H4 (cell line): ENCODE measurements around the gene CST11. TPM values are rescaled to one million over a fixed set of nuclear protein-coding genes. Genes with fewer than 3 reads are reported as not detected.
"Not testable (repeated sequence)": the region's sequence is repeated elsewhere in the genome, so short reads cannot be mapped to it uniquely, and the experiment has no call there.

ENCODE experiments used
- DNase-seq: peaks from one replicate; pipeline ENCODE4 v3.0.0-alpha.2; 2015; ENCODE audit warnings: low spot score
- total RNA-seq: library from RNA; depleted of rRNA; stranded (reverse); fragments of >200 nt; shearing (Covaris generic); gene quantifications from 2 replicates; pipeline ENCODE4 v1.2.3, GENCODE V29; 2014; rRNA removed

Gene CST11, protein sequence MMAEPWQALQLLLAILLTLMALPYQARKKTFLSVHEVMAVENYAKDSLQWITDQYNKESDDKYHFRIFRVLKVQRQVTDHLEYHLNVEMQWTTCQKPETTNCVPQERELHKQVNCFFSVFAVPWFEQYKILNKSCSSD
- total RNA-seq = not detected in 2 replicates

DNA sequence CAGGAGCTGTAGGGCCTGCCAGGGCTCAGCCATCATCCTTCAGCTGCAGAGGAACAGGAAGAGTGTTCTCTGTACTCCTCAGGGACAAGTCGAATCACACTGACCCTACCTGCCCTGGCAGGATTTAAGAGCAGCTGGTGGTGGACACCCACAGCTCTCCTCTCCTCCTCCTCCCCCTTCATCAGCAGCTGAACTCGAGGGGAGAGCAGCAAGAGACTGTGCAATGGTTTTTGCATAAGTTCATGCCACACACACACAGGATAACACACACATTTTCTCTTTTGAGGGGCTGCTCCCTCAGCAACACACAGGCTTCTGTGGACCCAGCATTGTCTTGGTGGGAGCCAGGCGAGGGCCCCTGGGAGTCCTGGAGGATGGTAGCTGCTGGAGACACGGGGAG lies at the start of gene CST11:
Gene CST11, minus strand, starts transcription at position 101 of the 400 bp plus-strand sequence. Its CDS starts 65 bp downstream, at position 36.
- no peak for DNase-seq

DNA sequence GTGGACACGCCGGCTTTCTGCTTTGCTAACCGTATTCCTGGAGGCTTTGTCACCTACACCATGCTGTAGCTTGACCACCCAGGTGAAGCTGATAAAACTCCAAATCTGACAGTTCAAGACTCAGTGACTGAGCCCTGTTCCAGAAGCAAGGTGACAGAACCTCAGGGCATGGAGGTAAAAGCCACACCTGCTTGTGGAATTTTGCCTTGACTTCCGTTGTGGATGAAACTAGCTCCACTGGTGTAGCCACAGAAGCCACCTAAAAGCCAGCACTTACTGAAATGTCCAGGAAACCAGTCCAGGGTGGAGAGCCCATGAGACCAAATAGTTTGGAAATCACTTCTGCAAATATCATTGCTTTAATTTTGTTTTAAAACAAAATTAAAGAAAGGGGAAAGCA lies 49.2 kb upstream of the CST11 start:
- DNase-seq = no peak

DNA sequence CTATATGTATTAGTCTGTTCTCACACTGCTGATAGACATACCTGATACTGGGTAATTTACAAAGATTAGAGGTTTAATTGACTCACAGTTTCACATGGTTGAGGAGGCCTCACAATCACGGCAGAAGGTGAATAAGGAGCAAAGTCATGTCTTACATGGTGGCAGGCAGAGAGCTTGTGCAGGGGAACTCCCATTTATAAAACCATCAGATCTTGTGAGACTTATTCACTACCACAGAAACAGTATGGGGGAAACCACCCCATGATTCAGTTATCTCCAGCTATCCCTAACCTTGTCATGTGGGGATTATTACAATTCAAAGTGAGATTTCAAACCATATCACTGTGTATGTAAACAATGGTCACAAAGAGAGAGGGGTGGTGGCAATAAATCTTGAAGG lies 44.9 kb upstream of the CST11 start:
- DNase-seq = no peak

DNA sequence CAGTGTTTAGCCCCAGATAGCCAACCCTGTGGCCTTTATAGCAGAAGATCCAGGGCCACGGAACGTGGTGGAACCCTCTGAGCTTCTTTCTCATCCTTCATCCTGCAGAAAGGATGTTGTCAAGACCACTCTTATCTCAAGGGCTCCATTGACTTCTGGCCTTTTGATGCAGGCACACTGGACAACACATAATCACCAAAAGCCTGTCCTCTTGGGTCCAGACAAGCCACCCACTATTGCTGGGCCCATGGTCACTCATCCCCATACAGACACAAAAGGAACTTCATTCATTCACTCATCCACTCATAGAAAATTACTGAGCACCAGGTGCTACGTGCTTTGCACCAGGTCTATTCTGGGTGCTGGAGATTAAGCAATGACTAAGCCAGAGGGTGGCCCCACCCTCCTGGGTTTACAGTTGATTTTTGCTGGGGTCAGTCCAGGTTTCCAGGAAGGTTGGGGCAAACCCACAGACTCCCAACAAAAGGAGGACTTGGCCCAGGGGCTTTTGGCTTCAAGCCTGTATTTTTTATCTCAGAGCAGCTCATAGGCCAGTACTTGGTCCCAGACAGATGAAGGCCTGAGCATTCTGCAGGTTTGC lies 40.6 kb upstream of the CST11 start:
- DNase-seq = no peak

DNA sequence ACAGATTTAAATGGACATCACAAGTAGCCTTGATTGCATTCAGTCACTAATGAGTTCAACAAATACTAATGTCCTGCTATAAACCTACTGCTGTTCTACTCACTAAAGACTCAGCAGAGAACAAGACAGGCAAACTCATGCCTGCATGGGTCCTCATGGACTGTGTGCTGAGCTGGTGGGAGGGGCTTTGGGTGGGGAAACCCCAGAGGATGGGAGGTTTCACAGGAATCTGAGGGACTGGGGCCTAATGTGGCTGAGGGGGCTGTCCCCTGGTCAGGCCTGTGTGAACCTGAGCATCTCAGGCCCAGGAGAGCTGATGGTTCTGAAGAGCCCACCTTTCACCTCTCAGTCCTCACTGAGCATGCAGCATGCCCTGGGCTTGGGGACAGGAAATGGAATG lies 39.6 kb upstream of the CST11 start:
- no peak for DNase-seq

DNA sequence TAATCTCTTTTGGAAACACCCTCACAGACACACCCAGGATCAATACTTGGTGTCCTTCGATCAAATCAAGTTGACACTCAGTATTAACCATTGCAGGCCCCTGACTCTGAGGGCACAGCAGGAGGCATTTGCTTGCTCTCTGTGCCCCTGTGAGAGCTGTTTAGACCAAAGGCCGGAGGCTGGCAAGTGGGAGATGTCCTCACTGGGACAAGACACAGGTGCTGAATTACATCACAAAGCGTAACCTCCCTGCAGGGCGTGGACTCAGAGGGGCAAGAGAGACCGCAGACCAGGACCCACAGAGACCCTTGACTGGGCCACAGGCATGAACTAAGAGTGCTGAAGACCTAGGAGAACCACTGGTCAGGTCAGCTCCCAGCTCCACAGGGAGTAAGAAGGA lies 38.1 kb upstream of the CST11 start, which contains the start of gene CST8:
Gene CST8, plus strand, starts transcription at position 301 of the 400 bp plus-strand sequence. CDS start 551 bp downstream, outside the sequence.
- DNase-seq = no peak

DNA sequence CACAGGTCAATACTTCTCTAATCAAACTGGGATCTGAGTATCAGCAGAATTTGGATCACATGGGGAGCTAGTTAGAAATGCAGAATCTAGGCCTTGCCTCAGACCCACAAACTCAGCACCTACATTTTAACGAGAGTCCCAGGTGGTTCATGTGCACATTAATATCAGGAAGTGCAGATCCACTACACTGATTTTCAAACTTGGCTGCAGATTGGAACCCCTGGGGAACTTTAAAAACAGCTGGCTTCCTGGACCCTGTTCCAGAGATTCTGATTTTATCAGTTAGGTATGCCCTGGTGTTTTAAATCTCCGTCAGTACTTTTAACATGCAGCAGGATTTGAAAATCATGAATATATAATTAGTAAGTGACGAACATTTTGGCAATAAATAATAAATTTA lies 36.3 kb upstream of the CST11 start:
- DNase-seq = no peak

DNA sequence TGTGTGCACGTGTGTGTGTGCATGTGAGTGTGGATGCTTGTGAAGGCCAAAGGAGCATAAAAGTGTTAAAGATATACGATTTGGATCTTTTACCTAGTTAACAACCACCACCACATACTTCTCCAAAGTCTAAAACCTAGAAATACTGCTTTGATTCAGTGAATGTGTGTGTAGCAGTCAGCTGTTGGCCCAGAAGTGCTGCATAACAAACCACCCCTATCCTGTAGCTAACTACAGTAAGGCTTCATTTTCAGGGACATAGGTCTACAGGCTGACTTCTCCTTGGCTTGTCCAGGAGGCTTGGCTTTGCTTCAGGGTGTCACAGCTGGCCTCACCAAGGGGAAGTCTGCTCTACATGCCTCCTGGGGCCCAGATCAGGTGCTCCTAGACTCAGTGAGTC lies 35.8 kb upstream of the CST11 start:
- DNase-seq = no peak

DNA sequence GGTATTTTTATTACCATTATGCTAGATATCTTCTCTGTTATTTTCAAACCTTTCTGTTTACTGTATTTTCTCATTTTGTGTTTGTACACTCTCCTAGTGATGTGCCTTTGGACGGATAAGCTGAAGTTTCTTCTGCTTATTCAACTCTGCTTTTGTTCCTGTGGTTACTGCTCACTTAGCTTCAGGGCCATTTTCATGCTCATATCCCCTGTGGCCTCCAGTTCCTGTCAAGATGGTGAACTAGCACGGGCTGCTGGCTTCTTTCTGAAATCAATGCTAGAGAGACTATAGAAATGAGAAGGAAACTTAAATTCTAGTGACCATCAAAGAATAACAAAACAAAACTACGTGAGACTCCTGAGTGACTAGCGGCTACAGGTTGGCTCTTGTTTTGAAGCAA lies 31.4 kb upstream of the CST11 start:
- DNase-seq = no peak

DNA sequence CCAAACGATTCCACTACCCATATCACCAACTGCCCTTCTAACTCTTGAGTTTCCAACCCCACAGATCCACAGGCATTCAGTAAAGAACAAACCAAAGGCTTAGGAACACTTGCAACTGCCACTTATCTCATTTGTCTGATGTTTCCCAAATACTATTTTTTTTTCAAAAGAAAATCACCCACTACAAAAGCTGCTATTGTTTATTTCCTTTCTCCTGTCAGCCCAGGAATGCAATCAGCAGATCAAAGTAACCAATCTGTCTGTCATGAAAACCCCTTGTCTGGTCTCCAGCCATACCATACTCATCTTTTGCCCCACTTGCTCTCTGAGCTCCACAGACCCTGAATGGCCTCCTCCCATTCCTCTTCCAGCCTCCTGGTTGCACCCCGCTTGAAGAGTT lies 29.5 kb upstream of the CST11 start:
- DNase-seq = no peak

DNA sequence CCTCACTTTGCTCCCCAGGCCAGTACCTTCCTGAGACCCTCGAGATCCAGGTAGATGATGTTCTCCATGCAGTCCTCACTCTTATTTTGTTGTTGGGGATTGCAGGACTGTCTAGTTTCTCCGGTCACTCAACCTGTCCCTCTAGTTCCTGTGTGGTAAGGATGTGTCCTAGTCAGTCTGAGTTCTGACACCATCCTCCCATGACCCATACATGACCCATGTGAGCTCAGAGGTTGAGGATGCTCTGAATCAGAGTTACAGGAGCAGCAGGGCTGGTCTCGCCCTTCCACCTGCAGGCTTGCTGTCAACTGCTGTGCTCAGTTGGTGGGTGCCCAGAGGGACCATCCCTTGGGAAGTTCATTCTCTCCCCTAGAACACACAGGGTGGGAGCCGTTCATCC lies 26.4 kb upstream of the CST11 start:
- no peak for DNase-seq

DNA sequence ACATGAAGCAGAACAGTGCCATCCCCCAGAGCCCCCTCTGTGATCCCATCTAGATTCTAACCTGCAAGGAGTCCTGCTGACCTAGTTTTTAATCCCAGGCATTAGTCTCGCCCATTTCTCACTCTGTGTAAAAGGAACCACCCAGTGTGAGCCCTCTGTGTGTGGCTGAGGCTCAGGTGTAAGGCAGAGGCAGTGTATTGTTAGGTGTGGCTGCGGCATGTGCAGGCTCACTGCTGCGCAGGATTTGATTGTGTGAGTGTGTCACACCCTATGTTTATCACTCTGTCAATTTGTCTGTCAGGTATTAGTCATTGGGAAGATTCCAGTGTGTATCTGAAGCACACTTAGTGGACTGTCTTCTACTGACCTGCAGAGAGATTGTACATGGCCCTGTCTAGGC lies 24.5 kb upstream of the CST11 start:
- DNase-seq = no peak

DNA sequence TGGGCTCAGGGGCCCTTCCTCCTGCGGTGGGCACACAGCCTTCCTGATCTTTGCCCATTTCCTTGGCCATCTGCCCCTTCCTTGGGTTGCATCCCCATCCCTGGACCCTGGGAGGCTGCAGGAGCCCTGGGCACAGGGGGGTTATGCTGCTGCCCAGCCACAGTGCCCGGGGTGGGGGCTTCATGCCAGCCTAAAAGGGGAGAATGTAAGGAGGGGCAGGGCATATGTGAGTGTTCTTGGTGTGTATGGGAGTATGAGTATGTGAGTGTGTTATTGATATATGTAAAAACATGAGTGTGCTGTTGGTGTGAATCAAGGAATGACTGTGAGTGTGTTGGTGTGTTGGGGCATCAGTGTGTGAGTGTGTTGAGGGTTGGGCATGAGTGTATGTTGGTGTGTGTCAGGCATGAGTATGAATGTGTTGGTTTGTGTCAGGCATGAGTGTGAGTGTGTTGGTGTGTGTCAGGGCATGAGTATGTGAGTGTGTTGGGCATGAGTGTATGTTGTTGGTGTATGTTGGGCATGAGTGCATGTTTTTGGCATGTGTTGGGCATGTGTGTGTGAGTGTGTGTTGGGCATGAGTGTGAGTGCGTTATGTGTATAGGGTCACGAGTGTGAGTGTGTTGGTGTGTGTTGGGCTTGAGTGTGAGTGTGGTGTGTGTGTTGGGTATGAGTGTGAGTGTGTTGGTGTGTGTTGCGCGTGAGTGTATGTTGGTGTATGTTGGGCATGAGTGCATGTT lies 23.5 kb upstream of the CST11 start:
- DNase-seq = no peak

DNA sequence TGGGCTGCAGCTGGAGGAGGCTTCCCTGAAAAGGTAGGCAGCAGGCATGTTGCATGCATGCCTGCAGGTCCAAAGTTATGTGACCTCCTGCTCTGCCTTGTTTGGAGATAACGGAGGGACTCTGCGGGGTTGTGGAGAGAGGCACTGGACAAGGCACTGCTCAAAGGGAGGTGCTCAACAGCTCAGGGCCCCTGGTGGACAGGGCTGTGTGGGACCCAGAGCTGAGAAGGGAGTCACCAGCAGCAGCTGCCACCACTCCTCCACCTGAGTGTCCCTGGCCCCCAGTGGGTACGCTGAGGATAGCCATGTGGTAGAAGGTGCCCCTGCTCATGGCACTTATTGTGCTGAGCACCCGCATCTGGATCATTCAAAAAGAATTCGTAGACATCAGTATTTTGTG lies 22.7 kb upstream of the CST11 start:
- no peak for DNase-seq

DNA sequence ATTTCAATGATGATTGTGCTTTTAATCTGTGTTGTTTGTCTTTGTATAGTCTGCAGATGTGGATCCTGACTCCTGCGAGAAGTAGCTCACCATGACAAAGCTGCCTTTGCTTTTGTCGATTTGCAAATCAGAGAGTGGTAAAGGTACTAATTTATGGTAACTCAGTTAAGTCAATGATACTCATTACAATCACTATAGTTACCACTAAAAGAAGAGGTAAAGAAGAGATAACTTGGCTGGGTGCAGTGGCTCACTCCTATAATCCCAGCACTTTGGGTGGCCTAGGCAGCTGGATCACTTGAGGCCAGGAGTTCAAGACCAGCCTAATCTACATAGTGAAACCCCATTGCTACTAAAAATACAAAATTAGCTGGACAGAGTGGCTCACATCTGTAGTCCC lies 20.6 kb upstream of the CST11 start:
- not testable (repeated sequence) for DNase-seq

DNA sequence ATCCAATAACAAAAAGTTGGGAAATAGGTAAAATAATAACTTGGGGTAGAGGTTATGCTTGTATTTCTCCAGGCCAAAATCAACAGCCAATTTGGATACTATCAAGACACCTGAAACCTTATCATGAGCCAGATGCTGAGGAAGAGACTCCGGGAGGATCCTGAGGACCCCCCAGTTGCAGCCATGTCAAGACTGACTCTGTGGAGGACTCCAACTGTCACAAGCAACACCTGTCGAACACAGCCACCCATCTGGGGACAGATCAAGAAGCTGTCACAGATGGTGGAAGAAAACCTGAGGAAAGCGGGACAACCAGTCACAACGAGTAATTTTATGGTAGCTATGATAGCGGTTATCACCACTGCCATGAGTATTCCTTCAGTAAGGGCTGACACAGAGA lies 19.6 kb upstream of the CST11 start:
- not testable (repeated sequence) for DNase-seq

DNA sequence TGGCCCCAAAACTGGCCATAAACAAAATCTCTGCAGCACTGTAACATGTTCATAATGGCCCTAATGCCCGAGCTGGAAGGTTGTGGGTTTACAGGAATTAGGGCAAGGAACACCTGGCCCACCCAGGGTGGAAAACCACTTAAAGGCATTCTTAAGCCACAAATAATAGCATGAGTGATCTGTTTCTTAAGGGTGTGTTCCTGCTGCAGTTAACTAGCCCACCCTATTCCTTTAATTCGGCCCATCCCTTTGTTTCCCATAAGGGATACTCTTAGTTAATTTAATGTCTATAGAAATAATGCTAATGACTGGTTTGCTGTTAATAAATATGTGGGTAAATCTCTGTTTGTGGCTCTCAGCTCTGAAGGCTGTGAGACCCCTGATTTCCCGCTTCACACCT lies 14.3 kb upstream of the CST11 start:
- DNase-seq = not testable (repeated sequence)

DNA sequence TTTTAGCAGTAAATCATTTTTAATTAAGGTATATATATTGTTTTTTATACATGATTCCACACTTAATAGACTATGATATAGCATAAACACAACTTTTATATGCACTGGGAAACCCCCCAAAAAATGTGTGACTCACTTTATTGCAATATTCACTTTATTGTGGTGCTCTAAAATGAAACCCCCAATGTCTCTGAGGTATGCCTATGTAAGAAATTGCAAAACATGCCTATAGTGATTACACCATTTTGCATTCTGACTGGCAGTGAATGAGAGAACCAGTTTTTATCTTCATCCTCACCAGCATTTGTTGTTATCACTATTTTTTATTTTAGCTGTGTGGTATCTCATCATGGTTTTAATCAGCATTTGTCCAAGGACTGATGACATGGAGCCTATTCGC lies 8.5 kb upstream of the CST11 start:
- DNase-seq = no peak

DNA sequence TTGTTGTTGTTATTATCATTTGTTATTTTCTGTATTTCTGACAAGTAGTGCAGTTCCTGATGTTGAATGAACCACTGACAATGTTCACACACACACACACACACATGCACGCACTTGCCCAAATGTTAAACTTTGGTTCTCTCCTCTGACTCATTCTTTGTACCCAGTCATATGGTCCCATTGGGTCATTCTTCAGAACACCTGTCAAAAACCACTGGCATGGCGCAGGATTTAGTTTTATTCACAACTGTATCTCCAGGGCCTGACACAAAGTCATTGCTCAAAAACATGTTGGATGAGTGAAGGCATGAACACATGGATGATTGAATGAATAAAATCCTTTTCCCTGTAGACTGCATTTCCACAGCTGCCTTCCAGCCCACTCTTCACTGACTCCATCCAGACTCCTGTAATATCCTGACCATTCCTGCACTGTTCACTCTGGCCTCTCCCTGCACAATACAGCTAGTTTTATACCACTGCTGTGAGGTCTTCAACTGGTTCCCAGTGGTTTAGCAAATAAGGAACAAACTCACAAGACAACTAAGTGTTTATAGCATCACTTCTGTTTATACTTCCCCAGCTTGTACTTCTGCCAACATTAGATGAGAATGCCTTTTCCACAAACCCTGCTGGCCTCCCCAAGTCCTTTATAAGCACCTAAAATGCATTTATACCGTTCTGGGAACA lies 6.9 kb upstream of the CST11 start:
- DNase-seq = no peak

DNA sequence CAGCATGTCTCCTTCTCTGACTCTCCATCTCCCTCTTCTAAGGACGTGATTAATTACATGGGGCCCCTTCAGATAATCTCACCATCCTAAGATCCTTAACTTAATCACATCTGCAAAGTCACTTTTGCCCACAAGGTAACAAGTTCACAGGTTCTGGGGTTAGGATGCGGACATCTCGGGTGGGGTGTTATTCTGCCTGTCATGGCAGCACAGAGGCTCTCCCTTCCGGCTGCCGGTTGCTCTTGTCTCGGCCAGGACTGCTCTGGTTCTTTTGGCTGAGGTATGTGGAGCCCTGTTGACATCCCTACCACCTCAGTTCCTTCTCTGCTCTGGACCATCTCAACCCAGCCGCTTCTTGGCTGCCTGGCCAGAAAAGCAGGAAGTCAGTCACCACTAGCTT lies 4.2 kb upstream of the CST11 start:
- no peak for DNase-seq

DNA sequence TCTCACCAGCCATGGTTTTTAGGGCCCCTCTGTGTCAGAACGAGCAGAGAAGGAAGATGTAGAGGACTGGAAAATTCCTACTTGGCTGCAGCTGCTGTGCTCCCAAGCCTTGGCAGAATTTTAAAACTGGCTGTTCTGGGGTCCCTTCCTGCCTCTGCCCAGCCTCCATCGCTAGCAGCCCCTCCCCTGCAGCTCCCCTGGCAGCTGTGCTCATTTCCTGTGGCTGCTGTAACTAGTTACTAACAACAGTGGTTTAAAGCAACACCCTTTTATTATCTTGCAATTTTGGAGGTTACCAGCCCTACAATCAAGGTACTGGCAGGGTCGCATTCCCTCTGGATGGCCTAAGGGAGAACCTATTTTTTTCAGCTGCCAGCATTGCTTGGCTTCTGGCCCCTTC lies 3.7 kb upstream of the CST11 start:
- DNase-seq = no peak

DNA sequence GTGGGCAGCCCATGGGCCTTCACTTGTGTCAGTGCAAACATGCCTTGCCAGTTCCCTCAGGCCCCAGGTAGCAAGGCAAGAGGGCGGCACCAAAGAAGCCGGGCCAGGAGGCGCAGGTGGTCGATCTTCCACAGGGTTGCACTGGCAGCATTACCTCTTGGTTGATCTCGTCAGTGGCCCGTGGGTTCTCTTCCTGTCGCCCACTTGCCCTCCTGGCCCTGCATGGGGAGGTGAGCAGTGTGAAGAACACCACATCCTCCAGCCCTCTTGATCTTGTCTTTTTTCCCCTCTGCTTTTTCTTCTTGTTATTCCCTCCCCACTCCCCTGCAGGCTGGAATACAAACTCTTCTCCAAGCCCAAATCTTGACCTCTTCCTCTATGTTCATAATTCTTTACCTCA lies 3.0 kb upstream of the CST11 start:
- no peak for DNase-seq

DNA sequence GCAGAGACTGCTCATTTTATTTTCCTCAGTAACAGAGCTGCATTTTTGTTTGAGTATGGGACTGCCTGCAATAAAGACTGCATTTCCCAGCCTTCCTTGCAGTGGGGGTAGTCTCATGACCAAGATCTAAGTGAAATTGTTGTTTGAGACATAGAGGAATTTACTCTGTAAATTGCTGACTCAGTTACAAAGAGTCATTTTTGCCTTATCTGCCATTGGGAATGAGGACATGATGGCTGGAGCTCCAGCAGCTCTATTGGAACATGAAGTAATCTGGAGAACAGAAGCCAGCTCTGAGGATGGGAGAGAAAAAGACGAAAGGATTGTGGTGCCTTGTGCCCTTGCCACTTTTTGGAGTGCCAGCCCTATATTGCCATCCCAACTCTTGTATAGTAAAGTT lies 2.1 kb upstream of the CST11 start:
- no peak for DNase-seq
